WTC11 (cell line): Measurements from ENCODE around the gene OR5B21.

ENCODE experiments used
- AR ChIP-seq: fragments of 250-450 bp; sonication (Bioruptor Pico); IDR thresholded peaks from 2 replicates; pipeline ENCODE4 v1.9.0; 2021; ENCODE audit warnings: mild to moderate bottlenecking
- ATF2 ChIP-seq: sonication (generic); formaldehyde crosslinking; IDR thresholded peaks from 2 replicates; pipeline ENCODE4 v1.8.1; 2022; ENCODE audit warnings: low read depth, missing genetic modification reagents, borderline replicate concordance
- CBFB ChIP-seq: sonication (generic); formaldehyde crosslinking; IDR thresholded peaks from 2 replicates; pipeline ENCODE4 v1.8.1; 2022; ENCODE audit warnings: mild to moderate bottlenecking, low read depth, missing genetic modification reagents
- CREM ChIP-seq: sonication (generic); formaldehyde crosslinking; IDR thresholded peaks from 2 replicates; pipeline ENCODE4 v1.8.1; 2022; ENCODE audit warnings: mild to moderate bottlenecking, missing genetic modification reagents, moderate library complexity
- CTCF ChIP-seq: fragments of 200-600 bp; IDR thresholded peaks from 2 replicates; pipeline ENCODE4 v1.8.0; 2022; ENCODE audit warnings: antibody characterized with exemption
- FOXP1 ChIP-seq: sonication (generic); formaldehyde crosslinking; IDR thresholded peaks from 2 replicates; pipeline ENCODE4 v1.8.0; 2022; ENCODE audit warnings: missing genetic modification reagents, mild to moderate bottlenecking, moderate library complexity, borderline replicate concordance
- GTF2I ChIP-seq: fragments of 250-450 bp; sonication (Bioruptor Pico); conservative IDR thresholded peaks from 2 replicates; pipeline ENCODE4 v1.4.0; 2021; ENCODE audit warnings: mild to moderate bottlenecking
- HMGXB4 ChIP-seq: sonication (generic); formaldehyde crosslinking; IDR thresholded peaks from 2 replicates; pipeline ENCODE4 v1.8.1; 2023; ENCODE audit warnings: mild to moderate bottlenecking, moderate library complexity, missing genetic modification reagents
- JUN ChIP-seq: sonication (generic); formaldehyde crosslinking; IDR thresholded peaks from 2 replicates; pipeline ENCODE4 v1.8.0; 2023; ENCODE audit warnings: mild to moderate bottlenecking, missing genetic modification reagents
- NFATC4 ChIP-seq: fragments of 250-450 bp; sonication (Bioruptor Pico); IDR thresholded peaks from 2 replicates; pipeline ENCODE4 v1.9.0; 2021; ENCODE audit warnings: mild to moderate bottlenecking
- NR1H2 ChIP-seq: sonication (generic); formaldehyde crosslinking; IDR thresholded peaks from 2 replicates; pipeline ENCODE4 v1.9.0; 2021; ENCODE audit warnings: mild to moderate bottlenecking, moderate library complexity, missing genetic modification reagents
- SP1 ChIP-seq: sonication (generic); formaldehyde crosslinking; conservative IDR thresholded peaks from 2 replicates; pipeline ENCODE4 v1.8.1; 2022; ENCODE audit warnings: missing genetic modification reagents
- USF2 ChIP-seq: sonication (generic); formaldehyde crosslinking; IDR thresholded peaks from 2 replicates; pipeline ENCODE4 v1.8.1; 2023; ENCODE audit warnings: mild to moderate bottlenecking, missing genetic modification reagents, moderate library complexity

- TF ChIP-seq CTCF (no peak), CBFB (CRISPR knock-in tag) (no peak), NFATC4 (no peak), SP1 (no peak), FOXP1 (no peak), ATF2 (no peak), HMGXB4 (CRISPR knock-in tag) (no peak), AR (CRISPR knock-in tag) (no peak), USF2 (CRISPR knock-in tag) (no peak), JUN (CRISPR knock-in tag) (no peak), GTF2I (CRISPR knock-in tag) (no peak), CREM (no peak), NR1H2 (CRISPR knock-in tag) (no peak)
Measured at GRCh38 chr11:58495906-58496305, 12.0 kb downstream of the OR5B21 start.
